Ectodermal cell (in vitro differentiated cells): ENCODE measurements around the gene LARP1B.
"Not testable (repeated sequence)": the region's sequence is repeated elsewhere in the genome, so short reads cannot be mapped to it uniquely, and the experiment has no call there.

Experiments used
- H3K27ac ChIP-seq: 2 replicates; pipeline ENCODE4 v1.7.0; 2013; ENCODE audit warnings: mild to moderate bottlenecking, low read depth, low read length; ENCODE audit not compliant: insufficient read depth, poor library complexity, severe bottlenecking
- H3K27me3 ChIP-seq: 2 replicates; pipeline ENCODE4 v1.7.0; 2013; ENCODE audit warnings: mild to moderate bottlenecking, low read length; ENCODE audit not compliant: insufficient read depth, control insufficient read depth, poor library complexity, severe bottlenecking
- H3K36me3 ChIP-seq: one replicate; pipeline ENCODE4 v1.7.0; 2013; ENCODE audit warnings: low read length; ENCODE audit not compliant: control insufficient read depth, insufficient read depth
- H3K4me1 ChIP-seq: one replicate; pipeline ENCODE4 v1.7.0; 2013; ENCODE audit warnings: low read length; ENCODE audit not compliant: control insufficient read depth, insufficient read depth
- H3K4me3 ChIP-seq: 2 replicates; pipeline ENCODE4 v1.7.0; 2013; ENCODE audit warnings: low read depth, low read length, control low read depth; ENCODE audit not compliant: insufficient read depth
- H3K9me3 ChIP-seq: 2 replicates; pipeline ENCODE4 v1.7.0; 2013; ENCODE audit warnings: mild to moderate bottlenecking, low read length, moderate library complexity; ENCODE audit not compliant: control insufficient read depth
- WGBS, 2 experiments: methylation state at CpG; one replicate each; pipeline ENCODE4 v1.1.7; 2013; ENCODE audit warnings: missing lambda C conversion rate in 2 of 2; 5-methylcytosine and 5-hydroxymethylcytosine counted together

LARP1B gene

GRCh38 chr4:128134925-128135324, 73.8 kb downstream of the LARP1B start:
- H3K27ac ChIP-seq: no peak overlapping the region
- no peak overlapping the region for H3K4me3 ChIP-seq
- no peaks in the 10 kb centered on the region for H3K4me1 ChIP-seq
- H3K36me3 ChIP-seq: no peaks in the 10 kb centered on the region
- H3K27me3 ChIP-seq: no peaks in the 10 kb centered on the region
- H3K9me3 ChIP-seq: no peaks in the 10 kb centered on the region
- 92 to 99% methylated on average over 4 to 6 of the region's 6 CpGs for WGBS, 2 experiments

- no peaks in the 10 kb centered on the region for H3K9me3 ChIP-seq
- no peak overlapping the region for H3K4me3 ChIP-seq
- H3K27ac ChIP-seq: no peak overlapping the region
- H3K36me3 ChIP-seq: no peaks in the 10 kb centered on the region
- 87 to 96% methylated on average over 2 to 3 of the region's 3 CpGs for WGBS, 2 experiments
- no peaks in the 10 kb centered on the region for H3K27me3 ChIP-seq
- no peaks in the 10 kb centered on the region for H3K4me1 ChIP-seq
Measured at GRCh38 chr4:128135391-128135790, 74.3 kb downstream of the LARP1B start.

- no peaks in the 10 kb centered on the region for H3K9me3 ChIP-seq
- H3K27me3 ChIP-seq: no peaks in the 10 kb centered on the region
- H3K36me3 ChIP-seq: no peaks in the 10 kb centered on the region
- no peak overlapping the region for H3K4me3 ChIP-seq
- H3K4me1 ChIP-seq: no peaks in the 10 kb centered on the region
- H3K27ac ChIP-seq: no peak overlapping the region
Measured at GRCh38 chr4:128141866-128142265, 80.8 kb downstream of the LARP1B start.

- Histone ChIP-seq H3K36me3 (no peaks in the 10 kb centered on the region), H3K27ac (no peak overlapping the region), H3K9me3 (no peaks in the 10 kb centered on the region), H3K27me3 (no peaks in the 10 kb centered on the region), H3K4me1 (no peaks in the 10 kb centered on the region), H3K4me3 (no peak overlapping the region)
- WGBS, 2 experiments: 94 to 98% methylated on average over 1 to 2 of the region's 2 CpGs
Measured at GRCh38 chr4:128145727-128146126, 84.6 kb downstream of the LARP1B start.

GRCh38 chr4:128153800-128154199, 92.7 kb downstream of the LARP1B start:
- Histone ChIP-seq H3K4me1 (no peaks in the 10 kb centered on the region), H3K27me3 (no peaks in the 10 kb centered on the region), H3K4me3 (no peak overlapping the region), H3K27ac (no peak overlapping the region), H3K36me3 (no peaks in the 10 kb centered on the region), H3K9me3 (no peaks in the 10 kb centered on the region)
- 90 to 95% methylated on average over 2 of the region's 2 CpGs for WGBS, 2 experiments

GRCh38 chr4:128155231-128155855, 94.2 kb downstream of the LARP1B start:
- Histone ChIP-seq H3K9me3 (no peaks in the 10 kb centered on the region), H3K36me3 (no peaks in the 10 kb centered on the region), H3K27ac (no peak overlapping the region), H3K4me3 (no peak overlapping the region), H3K4me1 (no peaks in the 10 kb centered on the region), H3K27me3 (no peaks in the 10 kb centered on the region)
- 95 to 97% methylated on average over 29 of the region's 29 CpGs for WGBS, 2 experiments

- no peak overlapping the region for H3K4me3 ChIP-seq
- H3K9me3 ChIP-seq: no peaks in the 10 kb centered on the region
- H3K27me3 ChIP-seq: no peaks in the 10 kb centered on the region
- no peaks in the 10 kb centered on the region for H3K36me3 ChIP-seq
- no peaks in the 10 kb centered on the region for H3K4me1 ChIP-seq
- no peak overlapping the region for H3K27ac ChIP-seq
- 90 to 96% methylated on average over 10 of the region's 10 CpGs for WGBS, 2 experiments
Measured at GRCh38 chr4:128155874-128156456, 94.9 kb downstream of the LARP1B start.

- H3K36me3 ChIP-seq, H3K4me1 ChIP-seq, H3K27ac ChIP-seq, H3K9me3 ChIP-seq, H3K4me3 ChIP-seq, H3K27me3 ChIP-seq: not testable (repeated sequence)
- 92 to 93% methylated on average over 3 of the region's 3 CpGs for WGBS, 2 experiments
Measured at GRCh38 chr4:128156472-128156871, 95.4 kb downstream of the LARP1B start.

- Histone ChIP-seq H3K4me3 (no peak overlapping the region), H3K27me3 (no peaks in the 10 kb centered on the region), H3K9me3 (no peaks in the 10 kb centered on the region), H3K27ac (no peak overlapping the region), H3K4me1 (no peaks in the 10 kb centered on the region), H3K36me3 (no peaks in the 10 kb centered on the region)
- WGBS, 2 experiments: 88 to 91% methylated on average over 2 of the region's 2 CpGs
Measured at GRCh38 chr4:128158894-128159293, 97.8 kb downstream of the LARP1B start.

GRCh38 chr4:128159967-128160366, 98.9 kb downstream of the LARP1B start:
- Histone ChIP-seq H3K4me3 (no peak overlapping the region), H3K9me3 (no peaks in the 10 kb centered on the region), H3K36me3 (no peaks in the 10 kb centered on the region), H3K27me3 (no peaks in the 10 kb centered on the region), H3K27ac (no peak overlapping the region), H3K4me1 (no peaks in the 10 kb centered on the region)
- 87 to 100% methylated on average over 1 to 2 of the region's 2 CpGs for WGBS, 2 experiments
